GM19025 (cell line): ENCODE results near the gene DDOST.
"Not testable (repeated sequence)": the region's sequence is repeated elsewhere in the genome, so short reads cannot be mapped to it uniquely, and the experiment has no call there.

Source experiments
- ATAC-seq: cut with Tn5 transposase; IDR thresholded peaks from one replicate; pipeline ENCODE4 v1.9.1; 2021; ENCODE audit warnings: mild to moderate bottlenecking, low read depth, moderate library complexity; ENCODE audit not compliant: unreplicated experiment

The DDOST gene

GRCh38 chr1:20693623-20694022, 32.5 kb upstream of the DDOST start:
- ATAC-seq = no peak

GRCh38 chr1:20691872-20692271, 30.7 kb upstream of the DDOST start:
- ATAC-seq = no peak

GRCh38 chr1:20689645-20690056, 28.5 kb upstream of the DDOST start:
- ATAC-seq = no peak

- no peak for ATAC-seq
Observed at GRCh38 chr1:20686883-20687725, 25.9 kb upstream of the DDOST start.

GRCh38 chr1:20685741-20686140, 24.6 kb upstream of the DDOST start:
- no peak for ATAC-seq

GRCh38 chr1:20685099-20685662, 24.0 kb upstream of the DDOST start:
- ATAC-seq = no peak

GRCh38 chr1:20684651-20685050, 23.5 kb upstream of the DDOST start:
- ATAC-seq = no peak

- ATAC-seq = no peak
Observed at GRCh38 chr1:20684050-20684620, 23.0 kb upstream of the DDOST start.

- no peak for ATAC-seq
Observed at GRCh38 chr1:20683614-20684013, 22.4 kb upstream of the DDOST start.

GRCh38 chr1:20682571-20683236, 21.5 kb upstream of the DDOST start:
- ATAC-seq = no peak

- ATAC-seq = no peak
Observed at GRCh38 chr1:20681999-20682398, 20.8 kb upstream of the DDOST start.

- no peak for ATAC-seq
Observed at GRCh38 chr1:20680269-20680668, 19.1 kb upstream of the DDOST start.

GRCh38 chr1:20678599-20678998, 17.4 kb upstream of the DDOST start:
- no peak for ATAC-seq

- ATAC-seq = not testable (repeated sequence)
Observed at GRCh38 chr1:20673626-20674025, 12.5 kb upstream of the DDOST start.

- ATAC-seq = no peak
Observed at GRCh38 chr1:20672265-20672632, 11.1 kb upstream of the DDOST start.

- ATAC-seq = no peak
Observed at GRCh38 chr1:20670936-20671335, 9.8 kb upstream of the DDOST start.

- no peak for ATAC-seq
Observed at GRCh38 chr1:20668581-20668980, 7.4 kb upstream of the DDOST start.

GRCh38 chr1:20666804-20667203, 5.6 kb upstream of the DDOST start:
- ATAC-seq = no peak

- ATAC-seq = no peak
Observed at GRCh38 chr1:20666146-20666545, 5.0 kb upstream of the DDOST start.

GRCh38 chr1:20665726-20666125, 4.6 kb upstream of the DDOST start:
- no peak for ATAC-seq

GRCh38 chr1:20663969-20664715, 3.0 kb upstream of the DDOST start:
- ATAC-seq = no peak
